Transverse colon (tissue), 4 donors: ENCODE measurements around the gene INMT. TPM values are rescaled to one million over a fixed set of nuclear protein-coding genes. Genes with fewer than 3 reads are reported as not detected.

ENCODE experiments used
- DNase-seq: peaks from one replicate; pipeline ENCODE4 v3.0.0-alpha.2; 2019
- H3K27ac ChIP-seq, 4 donors: fragments of 200-600 bp; sonication (generic); 2 replicates each; pipeline ENCODE4 v1.5.1; 2016 to 2018; ENCODE audit warnings: inconsistent platforms in 4 of 4
- H3K27me3 ChIP-seq: fragments of 200-600 bp; sonication (generic); 2 replicates; pipeline ENCODE4 v1.5.1; 2017; ENCODE audit warnings: inconsistent platforms
- H3K36me3 ChIP-seq, 4 donors: fragments of 200-600 bp; sonication (generic); 2 replicates each; pipeline ENCODE4 v1.5.1; 2017 to 2019; ENCODE audit warnings: inconsistent platforms in 4 of 4
- H3K4me1 ChIP-seq, 4 donors: fragments of 200-600 bp; sonication (generic); 2 replicates each; pipeline ENCODE4 v1.5.1; 2017 to 2020; ENCODE audit warnings: inconsistent platforms in 4 of 4
- H3K4me3 ChIP-seq, 4 donors: fragments of 200-600 bp; sonication (generic); 1 replicate in 1 of 4; 2 replicates in 3 of 4; pipeline versions ENCODE4 v1.5.1 to v1.6.1; 2017 to 2019; ENCODE audit warnings: inconsistent platforms in 4 of 4
- H3K9me3 ChIP-seq, 2 donors: fragments of 200-600 bp; sonication (generic); 2 replicates each; pipeline ENCODE4 v1.5.1; 2017 to 2019; ENCODE audit warnings: inconsistent platforms in 2 of 2
- EP300 ChIP-seq: sonication (generic); formaldehyde crosslinking; IDR thresholded peaks from one replicate; pipeline ENCODE4 v1.6.1; 2017; ENCODE audit warnings: antibody characterized with exemption, low read depth
- POLR2A ChIP-seq: fragments of 450-650 bp; IDR thresholded peaks from one replicate; pipeline ENCODE4 v1.6.1; 2016; ENCODE audit warnings: antibody characterized with exemption, mild to moderate bottlenecking, moderate library complexity
- POLR2AphosphoS5 ChIP-seq, 3 donors: sonication (generic); formaldehyde crosslinking; IDR thresholded peaks; one replicate each; pipeline ENCODE4 v1.6.1; 2016; ENCODE audit warnings: antibody characterized with exemption in 3 of 3
- WGBS, 2 donors: methylation state at CpG; one replicate each; pipeline ENCODE4 v1.1.5; 2018; ENCODE audit warnings: low coverage in 1 of 2; 5-methylcytosine and 5-hydroxymethylcytosine counted together
- in situ Hi-C, 4 donors: fragments of 200-750 bp; cut with MboI; loops; one replicate each; pipeline versions ENCODE4 v1.15.0 to v1.15.1; 2017; ENCODE audit warnings: low sequenced_read_pairs in 3 of 4, low pct_ligation_motif_present in 1 of 4, low pct_unique_long_range_greater_than_20kb in 1 of 4
- intact Hi-C: fragments of 100-400 bp; cut with DNase I; formaldehyde crosslinking; loops from one replicate; pipeline ENCODE4 v1.15.1; 2023; ENCODE audit warnings: low total_unique reads
- total RNA-seq, 4 donors: library from RNA; depleted of rRNA; stranded (reverse); fragments of >200 nt; gene quantifications; one replicate each; pipeline ENCODE4 v1.1.0, GENCODE V29; 2016
- TF ChIP-seq, protein P1 (sequence below), 5 experiments: fragments of 200-600 bp in 3 of 5; fragments of 450-650 bp in 2 of 5; sonication (generic) in 3 of 5; IDR thresholded peaks; 1 replicate in 2 of 5; 2 replicates in 3 of 5; pipeline ENCODE4 v1.5.1; 2016 to 2017; ENCODE audit warnings: antibody characterized with exemption in 5 of 5, inconsistent platforms in 3 of 5, mild to moderate bottlenecking in 2 of 5, moderate library complexity in 1 of 5

Gene INMT
- total RNA-seq, 4 donors from 2014 or later, result 3.8 to 15.5 (median 8.7) TPM

- intact Hi-C loops, result no loop called here
- Histone ChIP-seq H3K4me1 (no peaks in the 10 kb centered on the region), H3K27me3 (no peaks in the 10 kb centered on the region), H3K27ac (no peak overlapping the region), H3K9me3 (no peaks in the 10 kb centered on the region), H3K4me3 (no peak overlapping the region), H3K36me3 (no peaks in the 10 kb centered on the region)
- TF ChIP-seq POLR2A (no peak), EP300 (no peak), POLR2AphosphoS5 (IDR thresholded peaks at IDR 0.05) (no peak)
- TF ChIP-seq, protein P1, sequence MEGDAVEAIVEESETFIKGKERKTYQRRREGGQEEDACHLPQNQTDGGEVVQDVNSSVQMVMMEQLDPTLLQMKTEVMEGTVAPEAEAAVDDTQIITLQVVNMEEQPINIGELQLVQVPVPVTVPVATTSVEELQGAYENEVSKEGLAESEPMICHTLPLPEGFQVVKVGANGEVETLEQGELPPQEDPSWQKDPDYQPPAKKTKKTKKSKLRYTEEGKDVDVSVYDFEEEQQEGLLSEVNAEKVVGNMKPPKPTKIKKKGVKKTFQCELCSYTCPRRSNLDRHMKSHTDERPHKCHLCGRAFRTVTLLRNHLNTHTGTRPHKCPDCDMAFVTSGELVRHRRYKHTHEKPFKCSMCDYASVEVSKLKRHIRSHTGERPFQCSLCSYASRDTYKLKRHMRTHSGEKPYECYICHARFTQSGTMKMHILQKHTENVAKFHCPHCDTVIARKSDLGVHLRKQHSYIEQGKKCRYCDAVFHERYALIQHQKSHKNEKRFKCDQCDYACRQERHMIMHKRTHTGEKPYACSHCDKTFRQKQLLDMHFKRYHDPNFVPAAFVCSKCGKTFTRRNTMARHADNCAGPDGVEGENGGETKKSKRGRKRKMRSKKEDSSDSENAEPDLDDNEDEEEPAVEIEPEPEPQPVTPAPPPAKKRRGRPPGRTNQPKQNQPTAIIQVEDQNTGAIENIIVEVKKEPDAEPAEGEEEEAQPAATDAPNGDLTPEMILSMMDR (IDR thresholded peaks at IDR 0.05), result no peak
- in situ Hi-C loops, result loop anchor here in 1 of 4 donors (25.0 kb wide), 1 partner anchor 581 kb away; no protein-coding TSS in a partner anchor
- WGBS, 2 donors, result 76 to 93% methylated on average over 2 to 8 of the region's 8 CpGs
- no peak for DNase-seq
These were observed 8.4 kb upstream of the INMT start for GRCh38 chr7:30743371-30744074.

GRCh38 chr7:30744075-30744417 is 7.9 kb upstream of the INMT start:
- Histone ChIP-seq H3K27me3 (no peaks in the 10 kb centered on the region), H3K9me3 (no peaks in the 10 kb centered on the region), H3K27ac (no peak overlapping the region), H3K4me3 (no peak overlapping the region), H3K4me1 (no peaks in the 10 kb centered on the region), H3K36me3 (no peaks in the 10 kb centered on the region)
- intact Hi-C loops (no loop called here), in situ Hi-C loops (loop anchor here in 1 of 4 donors (25.0 kb wide), 1 partner anchor 582 kb away; no protein-coding TSS in a partner anchor)
- TF ChIP-seq EP300 (no peak), POLR2AphosphoS5 (IDR thresholded peaks at IDR 0.05) (no peak), POLR2A (no peak)
- TF ChIP-seq, protein P1 (IDR thresholded peaks at IDR 0.05), result no peak
- WGBS, 2 donors, result 70 to 93% methylated on average over 2 to 12 of the region's 12 CpGs
- DNase-seq, result no peak

DNA sequence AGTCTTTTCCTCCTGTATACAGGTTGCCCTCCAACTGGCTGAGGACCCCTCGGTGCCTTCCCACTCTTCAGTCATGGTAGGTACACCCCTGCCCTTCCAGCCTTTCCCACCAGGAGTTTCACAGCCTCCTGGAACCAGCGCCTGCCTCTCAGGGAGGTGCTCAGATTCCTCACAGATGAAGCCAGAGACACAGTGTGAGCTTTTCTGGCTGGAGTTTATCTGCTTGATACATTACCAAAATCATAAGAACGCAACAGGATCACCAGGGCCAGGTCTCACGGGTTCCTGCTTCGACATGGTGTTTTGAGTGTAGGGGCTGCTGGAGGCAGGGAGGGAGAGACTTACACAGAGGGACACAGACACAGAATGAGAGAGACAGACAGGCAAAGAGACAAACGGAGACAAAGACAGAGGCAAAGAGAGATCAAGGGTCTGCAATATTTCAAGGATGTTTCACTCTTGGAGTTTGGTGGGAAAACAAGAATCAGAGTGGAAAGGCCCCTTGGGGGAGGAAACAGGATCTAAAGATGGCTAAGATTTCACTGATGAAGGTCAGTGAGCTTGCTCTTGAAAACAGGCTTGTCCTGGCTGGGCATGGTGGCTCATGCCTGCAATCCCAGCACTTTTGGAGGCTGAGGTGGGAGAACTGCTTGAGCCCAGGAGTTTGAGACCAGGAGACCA is 6.5 kb upstream of the INMT start:
- 89 to 91% methylated on average over 1 to 6 of the region's 6 CpGs for whole genome bisulfite sequencing, 2 donors
- TF ChIP-seq POLR2AphosphoS5 (IDR thresholded peaks at IDR 0.05) (no peak), EP300 (no peak), POLR2A (no peak)
- TF ChIP-seq, protein P1 (IDR thresholded peaks at IDR 0.05), result no peak
- H3K9me3 ChIP-seq, result no peaks in the 10 kb centered on the region
- in situ Hi-C loops (loop anchor here in 1 of 4 donors (25.0 kb wide), 1 partner anchor 583 kb away; no protein-coding TSS in a partner anchor), intact Hi-C loops (no loop called here)
- peaks cover under 1 to 5% (median 2%) of the 10 kb centered on the region in 4 donors for H3K4me1 ChIP-seq
- no peak for DNase-seq
- H3K27me3 ChIP-seq, result no peaks in the 10 kb centered on the region
- no peak overlapping the region for H3K27ac ChIP-seq
- no peak overlapping the region for H3K4me3 ChIP-seq
- H3K36me3 ChIP-seq, result no peaks in the 10 kb centered on the region

- H3K27ac ChIP-seq, result peak overlapping the region; percentile 75 to 83 (median 80)
These were observed 1.9 kb upstream of the INMT start for GRCh38 chr7:30750010-30750409.

More at GRCh38 chr7:30750010-30750409, 1.9 kb upstream of the INMT start:
- in situ Hi-C loops, result no loop called here
- Histone ChIP-seq H3K27me3 (no peaks in the 10 kb centered on the region), H3K9me3 (no peaks in the 10 kb centered on the region), H3K4me1 (peaks cover 16 to 37% (median 28%) of the 10 kb centered on the region in 4 donors), H3K4me3 (no peak overlapping the region), H3K36me3 (no peaks in the 10 kb centered on the region)
- no peak for DNase-seq
- TF ChIP-seq POLR2A, result no peak
- no peak for TF ChIP-seq EP300
- TF ChIP-seq, protein P1 (IDR thresholded peaks at IDR 0.05), result no peak
- no peak for TF ChIP-seq POLR2AphosphoS5 (IDR thresholded peaks at IDR 0.05)
- intact Hi-C loops, result no loop called here
- WGBS, 2 donors, result 86 to 93% methylated on average over 1 to 2 of the region's 2 CpGs
